ENCODE data around the gene UCK2. TPM values are rescaled to one million over a fixed set of nuclear protein-coding genes. Genes with fewer than 3 reads are reported as not detected.

Gene UCK2
- total RNA-seq, 2 experiments from 2014 or later = 0.67 to 0.71 TPM

GRCh38 chr1:165903672-165904071 lies 76.3 kb downstream of the UCK2 start:
- no peaks in the 10 kb centered on the region for H3K27me3 ChIP-seq (ENCODE audit: control insufficient read depth in 1 of 2, insufficient read depth in 2 of 2, low read length in 2 of 2)
- H3K9me3 ChIP-seq (ENCODE audit: control insufficient read depth in 1 of 2, insufficient read depth in 1 of 2, low read length in 2 of 2) = no peaks in the 10 kb centered on the region
- no peak overlapping the region for H3K27ac ChIP-seq (ENCODE audit: low read depth in 1 of 2, low read length in 2 of 2)
- H3K4me1 ChIP-seq (ENCODE audit: insufficient read depth, low read length) = no peaks in the 10 kb centered on the region
- Mint-ChIP-seq H3K36me3 (ENCODE audit: low read depth) (no peaks in the 10 kb centered on the region), H3K27me3 (no peaks in the 10 kb centered on the region), H3K9me3 (no peaks in the 10 kb centered on the region), H3K4me3 (no peak overlapping the region), H3K27ac (no peak overlapping the region), H3K4me1 (ENCODE audit: low read depth) (no peaks in the 10 kb centered on the region)
- POLR2A ChIA-PET = no interaction called here
- intact Hi-C loops (cut with DNase I, micrococcal nuclease) = no loop called here
- ATAC-seq (ENCODE audit: poor library complexity) = no peak
- no peak for DNase-seq
- H3K4me3 ChIP-seq (ENCODE audit: low read length) = no peak overlapping the region
- no peak for TF ChIP-seq CTCF (IDR thresholded peaks at IDR 0.05)
- CTCF ChIA-PET = no interaction called here
- no peaks in the 10 kb centered on the region for H3K36me3 ChIP-seq (ENCODE audit: insufficient read depth, low read length)

GRCh38 chr1:165904948-165905347 lies 77.5 kb downstream of the UCK2 start:
- no peaks in the 10 kb centered on the region for H3K4me1 ChIP-seq (ENCODE audit: insufficient read depth, low read length)
- H3K4me3 ChIP-seq (ENCODE audit: low read length) = no peak overlapping the region
- Mint-ChIP-seq H3K36me3 (ENCODE audit: low read depth) (no peaks in the 10 kb centered on the region), H3K4me3 (no peak overlapping the region), H3K9me3 (no peaks in the 10 kb centered on the region), H3K27me3 (no peaks in the 10 kb centered on the region), H3K4me1 (ENCODE audit: low read depth) (no peaks in the 10 kb centered on the region), H3K27ac (no peak overlapping the region)
- no peaks in the 10 kb centered on the region for H3K36me3 ChIP-seq (ENCODE audit: insufficient read depth, low read length)
- CTCF ChIA-PET = no interaction called here
- intact Hi-C loops (cut with DNase I, micrococcal nuclease) = no loop called here
- POLR2A ChIA-PET = no interaction called here
- no peaks in the 10 kb centered on the region for H3K27me3 ChIP-seq (ENCODE audit: control insufficient read depth in 1 of 2, insufficient read depth in 2 of 2, low read length in 2 of 2)
- no peaks in the 10 kb centered on the region for H3K9me3 ChIP-seq (ENCODE audit: control insufficient read depth in 1 of 2, insufficient read depth in 1 of 2, low read length in 2 of 2)
- no peak for ATAC-seq (ENCODE audit: poor library complexity)
- no peak for DNase-seq
- TF ChIP-seq CTCF (IDR thresholded peaks at IDR 0.05) = no peak
- no peak overlapping the region for H3K27ac ChIP-seq (ENCODE audit: low read depth in 1 of 2, low read length in 2 of 2)

GRCh38 chr1:165905853-165906252 lies 78.4 kb downstream of the UCK2 start:
- H3K27me3 Mint-ChIP-seq = no peaks in the 10 kb centered on the region
- no peaks in the 10 kb centered on the region for H3K27me3 ChIP-seq (ENCODE audit: control insufficient read depth in 1 of 2, insufficient read depth in 2 of 2, low read length in 2 of 2)
- TF ChIP-seq CTCF (IDR thresholded peaks at IDR 0.05) = no peak
- DNase-seq (no peak), ATAC-seq (ENCODE audit: poor library complexity) (no peak)
- no peak overlapping the region for H3K27ac Mint-ChIP-seq
- no peaks in the 10 kb centered on the region for H3K4me1 Mint-ChIP-seq (ENCODE audit: low read depth)
- intact Hi-C loops (cut with DNase I, micrococcal nuclease) = no loop called here
- H3K4me3 Mint-ChIP-seq = no peak overlapping the region
- H3K4me3 ChIP-seq (ENCODE audit: low read length) = no peak overlapping the region
- no peaks in the 10 kb centered on the region for H3K36me3 Mint-ChIP-seq (ENCODE audit: low read depth)
- no peaks in the 10 kb centered on the region for H3K9me3 ChIP-seq (ENCODE audit: control insufficient read depth in 1 of 2, insufficient read depth in 1 of 2, low read length in 2 of 2)
- no peaks in the 10 kb centered on the region for H3K36me3 ChIP-seq (ENCODE audit: insufficient read depth, low read length)
- H3K27ac ChIP-seq (ENCODE audit: low read depth in 1 of 2, low read length in 2 of 2) = no peak overlapping the region
- ChIA-PET POLR2A (no interaction called here), CTCF (interaction anchor here (1.3 kb wide), 1 partner anchor 20 kb away, joined by 3 read pairs; no protein-coding TSS in a partner anchor)
- H3K9me3 Mint-ChIP-seq = no peaks in the 10 kb centered on the region
- H3K4me1 ChIP-seq (ENCODE audit: insufficient read depth, low read length) = no peaks in the 10 kb centered on the region

Measured in CD4-positive, alpha-beta T cell (primary cell).